GM10266 (cell line): ENCODE data around the gene ZBTB34.
"Not testable (repeated sequence)": the region's sequence is repeated elsewhere in the genome, so short reads cannot be mapped to it uniquely, and the experiment has no call there.

ENCODE experiments used
- DNase-seq: peaks from one replicate; pipeline ENCODE4 v3.0.0; 2012; ENCODE audit errors: extremely low spot score
- CTCF ChIP-seq: IDR thresholded peaks from 2 replicates; pipeline ENCODE4 v1.5.1; 2012; ENCODE audit warnings: mild to moderate bottlenecking, low read depth; ENCODE audit not compliant: control insufficient read depth, insufficient read depth; ENCODE audit errors: missing control alignments

The ZBTB34 gene

GRCh38 chr9:126822873-126823272, 37.6 kb upstream of the ZBTB34 start:
- TF ChIP-seq CTCF = no peak
- no peak for DNase-seq

GRCh38 chr9:126824052-126824451, 36.4 kb upstream of the ZBTB34 start:
- not testable (repeated sequence) for DNase-seq

GRCh38 chr9:126827227-126827626, 33.2 kb upstream of the ZBTB34 start:
- no peak for TF ChIP-seq CTCF
- no peak for DNase-seq

GRCh38 chr9:126829035-126829434, 31.4 kb upstream of the ZBTB34 start:
- TF ChIP-seq CTCF = no peak
- no peak for DNase-seq

DNA sequence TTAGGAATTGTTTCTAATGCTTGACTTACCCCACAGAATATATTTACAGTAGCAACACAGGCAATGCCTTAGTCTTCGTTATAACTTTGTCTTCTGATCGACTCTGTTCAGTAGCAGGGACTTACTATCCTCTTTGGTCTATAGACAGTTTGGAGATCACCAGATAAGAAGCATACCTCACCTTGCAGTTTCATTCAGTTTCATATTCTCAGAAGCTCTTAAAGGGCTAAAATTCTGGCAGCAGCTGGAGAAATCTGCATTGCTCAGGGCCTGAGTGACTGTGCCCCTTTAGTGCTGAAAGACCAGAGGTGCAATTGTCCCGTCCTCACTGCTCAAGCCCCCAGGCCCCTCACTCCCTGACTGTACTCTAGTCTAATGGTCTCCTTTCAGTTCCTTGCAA, 29.6 kb upstream of the ZBTB34 start:
- DNase-seq = no peak
- no peak for TF ChIP-seq CTCF

- no peak for DNase-seq
- TF ChIP-seq CTCF = no peak
These were observed 28.0 kb upstream of the ZBTB34 start for GRCh38 chr9:126832440-126832839.

DNA sequence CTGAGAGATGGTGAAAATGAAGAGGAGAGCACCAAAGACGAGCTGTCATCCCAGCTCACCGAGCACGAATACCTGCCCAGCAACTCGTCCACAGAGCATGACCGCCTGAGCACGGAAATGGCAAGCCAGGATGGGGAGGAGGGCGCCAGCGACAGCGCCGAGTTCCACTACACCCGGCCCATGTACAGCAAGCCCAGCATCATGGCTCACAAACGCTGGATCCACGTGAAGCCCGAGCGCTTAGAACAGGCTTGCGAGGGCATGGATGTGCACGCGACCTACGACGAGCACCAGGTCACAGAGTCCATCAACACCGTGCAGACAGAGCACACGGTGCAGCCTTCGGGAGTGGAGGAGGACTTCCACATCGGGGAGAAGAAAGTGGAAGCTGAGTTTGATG, 27.4 kb upstream of the ZBTB34 start:
- TF ChIP-seq CTCF = no peak
- DNase-seq = no peak

GRCh38 chr9:126833710-126834345, 26.6 kb upstream of the ZBTB34 start:
- no peak for TF ChIP-seq CTCF
- no peak for DNase-seq
